ENCODE measurements around the gene CBFB.

The CBFB gene

DNA sequence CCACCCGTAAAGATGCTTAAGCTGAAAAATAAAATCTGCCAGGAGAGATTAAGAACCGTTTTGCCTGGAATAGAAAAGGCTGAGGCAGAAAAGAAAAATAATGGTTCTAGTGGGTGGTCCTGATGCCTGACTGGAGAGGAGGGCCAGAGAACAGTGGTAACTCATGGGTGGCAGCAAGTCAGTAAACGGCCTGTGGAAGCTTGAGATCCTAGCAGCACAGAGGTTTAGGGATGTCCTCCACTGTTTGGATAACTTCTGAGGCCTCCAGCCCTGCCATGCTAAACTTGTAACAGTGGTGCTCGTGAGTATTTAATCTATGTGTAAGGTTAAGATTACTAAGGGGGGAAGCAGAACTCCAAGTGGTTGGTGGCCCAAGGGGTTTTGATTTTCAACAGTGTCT is 59.6 kb downstream of the CBFB start:
- Mint-ChIP-seq H3K27ac (no peak overlapping the region), H3K4me3 (no peak overlapping the region), H3K9me3 (no peaks in the 10 kb centered on the region), H3K4me1 (ENCODE audit: low read depth) (peaks cover 14% of the 10 kb centered on the region), H3K27me3 (no peaks in the 10 kb centered on the region), H3K36me3 (ENCODE audit: low read depth) (peaks cover 30% of the 10 kb centered on the region)

GRCh38 chr16:67089101-67089500 is 60.2 kb downstream of the CBFB start:
- Mint-ChIP-seq H3K36me3 (ENCODE audit: low read depth) (peaks cover 34% of the 10 kb centered on the region), H3K9me3 (no peaks in the 10 kb centered on the region), H3K4me3 (no peak overlapping the region), H3K4me1 (ENCODE audit: low read depth) (peaks cover 14% of the 10 kb centered on the region), H3K27me3 (no peaks in the 10 kb centered on the region), H3K27ac (no peak overlapping the region)

GRCh38 chr16:67091906-67092566 is 63.1 kb downstream of the CBFB start:
- H3K36me3 Mint-ChIP-seq (ENCODE audit: low read depth) = peaks cover 23% of the 10 kb centered on the region
- no peak overlapping the region for H3K4me3 Mint-ChIP-seq

DNA sequence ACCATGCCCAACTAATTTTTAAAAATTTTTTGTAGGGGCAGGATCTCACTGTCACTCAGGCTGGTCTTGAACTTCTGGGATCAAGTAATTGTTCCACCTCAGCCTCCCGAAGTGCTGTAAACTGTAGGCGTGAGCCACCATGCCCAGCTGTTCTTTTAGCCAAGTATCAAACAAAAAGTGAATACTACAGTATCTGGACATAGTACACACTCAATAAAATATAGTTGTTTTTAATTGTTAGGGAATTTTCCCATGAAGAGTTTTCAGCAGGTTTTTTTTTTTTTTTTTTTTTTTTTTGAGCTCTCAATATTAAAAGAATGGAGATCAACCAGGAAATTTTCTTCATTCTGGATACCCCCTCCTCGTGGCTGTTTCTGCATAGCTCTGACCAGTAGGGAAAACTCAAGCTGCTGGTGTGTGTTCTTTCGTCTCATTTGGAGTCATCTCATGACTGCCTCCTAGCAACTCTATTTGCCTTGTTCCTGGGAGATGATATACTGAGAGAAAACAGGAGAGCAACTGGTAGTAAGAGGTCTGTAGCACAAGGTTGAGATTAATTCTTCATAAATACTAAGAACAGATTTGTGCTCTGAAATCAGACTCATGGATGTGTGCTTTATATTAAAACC is 64.3 kb downstream of the CBFB start:
- Mint-ChIP-seq H3K4me3 (no peak overlapping the region), H3K36me3 (ENCODE audit: low read depth) (peaks cover 17% of the 10 kb centered on the region), H3K9me3 (no peaks in the 10 kb centered on the region), H3K27ac (no peak overlapping the region), H3K4me1 (ENCODE audit: low read depth) (peaks cover 14% of the 10 kb centered on the region), H3K27me3 (no peaks in the 10 kb centered on the region)

More at GRCh38 chr16:67091906-67092566, 63.1 kb downstream of the CBFB start:
- Mint-ChIP-seq H3K27me3 (no peaks in the 10 kb centered on the region), H3K4me1 (ENCODE audit: low read depth) (peaks cover 14% of the 10 kb centered on the region), H3K27ac (peak overlapping the region; percentile 93), H3K9me3 (no peaks in the 10 kb centered on the region)

- H3K27ac Mint-ChIP-seq = no peak overlapping the region
- no peaks in the 10 kb centered on the region for H3K9me3 Mint-ChIP-seq
- peaks cover 5% of the 10 kb centered on the region for H3K4me1 Mint-ChIP-seq (ENCODE audit: low read depth)
- no peaks in the 10 kb centered on the region for H3K27me3 Mint-ChIP-seq
- H3K4me3 Mint-ChIP-seq = no peak overlapping the region
- peaks cover 19% of the 10 kb centered on the region for H3K36me3 Mint-ChIP-seq (ENCODE audit: low read depth)
Observed at GRCh38 chr16:67098599-67098998, 69.7 kb downstream of the CBFB start.

GRCh38 chr16:67100569-67101310 is 71.8 kb downstream of the CBFB start:
- no peak overlapping the region for H3K4me3 Mint-ChIP-seq
- H3K36me3 Mint-ChIP-seq (ENCODE audit: low read depth) = peaks cover 15% of the 10 kb centered on the region
- peaks cover 5% of the 10 kb centered on the region for H3K4me1 Mint-ChIP-seq (ENCODE audit: low read depth)
- H3K9me3 Mint-ChIP-seq = no peaks in the 10 kb centered on the region
- H3K27ac Mint-ChIP-seq = no peak overlapping the region
- H3K27me3 Mint-ChIP-seq = no peaks in the 10 kb centered on the region

GRCh38 chr16:67101311-67102082 is 72.5 kb downstream of the CBFB start:
- peaks cover 5% of the 10 kb centered on the region for H3K4me1 Mint-ChIP-seq (ENCODE audit: low read depth)
- no peaks in the 10 kb centered on the region for H3K27me3 Mint-ChIP-seq
- peaks cover 15% of the 10 kb centered on the region for H3K36me3 Mint-ChIP-seq (ENCODE audit: low read depth)
- no peak overlapping the region for H3K4me3 Mint-ChIP-seq
- H3K27ac Mint-ChIP-seq = no peak overlapping the region
- no peaks in the 10 kb centered on the region for H3K9me3 Mint-ChIP-seq

GRCh38 chr16:67104061-67104460 is 75.1 kb downstream of the CBFB start:
- H3K9me3 Mint-ChIP-seq = no peaks in the 10 kb centered on the region
- no peak overlapping the region for H3K27ac Mint-ChIP-seq
- no peaks in the 10 kb centered on the region for H3K27me3 Mint-ChIP-seq
- H3K4me3 Mint-ChIP-seq = no peak overlapping the region
- H3K4me1 Mint-ChIP-seq (ENCODE audit: low read depth) = peaks cover 8% of the 10 kb centered on the region
- H3K36me3 Mint-ChIP-seq (ENCODE audit: low read depth) = peaks cover 13% of the 10 kb centered on the region

DNA sequence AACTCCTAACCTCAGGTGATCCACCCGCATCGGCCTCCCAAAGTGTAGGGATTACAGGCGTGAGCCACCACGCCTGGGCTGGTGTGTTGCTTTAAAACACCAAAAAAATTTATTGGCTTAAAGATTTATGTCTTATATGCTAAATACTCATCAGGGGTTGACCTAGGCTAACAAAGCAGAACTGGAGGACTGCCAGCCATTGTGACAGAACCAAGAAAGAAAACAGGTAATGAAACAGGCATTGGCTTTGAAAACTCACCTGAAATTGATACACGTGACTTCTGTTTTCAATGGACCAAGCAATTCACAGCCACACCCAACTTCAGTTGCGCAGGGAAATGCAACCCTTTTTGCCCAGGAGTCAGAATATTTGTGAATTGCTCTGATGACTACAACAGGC is 75.9 kb downstream of the CBFB start:
- H3K27ac Mint-ChIP-seq = no peak overlapping the region
- peaks cover 15% of the 10 kb centered on the region for H3K4me1 Mint-ChIP-seq (ENCODE audit: low read depth)
- H3K36me3 Mint-ChIP-seq (ENCODE audit: low read depth) = peaks cover 7% of the 10 kb centered on the region
- H3K27me3 Mint-ChIP-seq = no peaks in the 10 kb centered on the region
- H3K9me3 Mint-ChIP-seq = no peaks in the 10 kb centered on the region
- H3K4me3 Mint-ChIP-seq = no peak overlapping the region

DNA sequence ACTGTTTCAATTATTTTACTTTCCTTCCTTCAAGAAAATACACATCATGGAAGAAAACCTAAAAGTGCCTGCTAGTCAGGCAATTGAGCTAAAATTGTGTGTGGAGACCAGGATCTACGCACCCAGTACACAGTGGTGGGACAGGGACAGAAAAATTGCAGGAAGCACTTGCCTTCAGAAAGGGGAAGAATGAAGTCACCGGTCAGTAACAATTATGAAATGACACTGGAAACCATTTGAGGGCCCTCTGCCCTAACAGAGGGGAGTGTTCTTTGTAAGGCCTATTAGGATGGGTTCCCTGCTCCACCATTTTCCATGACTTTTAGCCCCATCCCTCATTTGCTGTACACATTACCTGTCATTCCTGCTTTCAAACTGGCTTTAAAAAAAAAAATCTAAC is 76.3 kb downstream of the CBFB start:
- H3K36me3 Mint-ChIP-seq (ENCODE audit: low read depth) = peaks cover 7% of the 10 kb centered on the region

DNA sequence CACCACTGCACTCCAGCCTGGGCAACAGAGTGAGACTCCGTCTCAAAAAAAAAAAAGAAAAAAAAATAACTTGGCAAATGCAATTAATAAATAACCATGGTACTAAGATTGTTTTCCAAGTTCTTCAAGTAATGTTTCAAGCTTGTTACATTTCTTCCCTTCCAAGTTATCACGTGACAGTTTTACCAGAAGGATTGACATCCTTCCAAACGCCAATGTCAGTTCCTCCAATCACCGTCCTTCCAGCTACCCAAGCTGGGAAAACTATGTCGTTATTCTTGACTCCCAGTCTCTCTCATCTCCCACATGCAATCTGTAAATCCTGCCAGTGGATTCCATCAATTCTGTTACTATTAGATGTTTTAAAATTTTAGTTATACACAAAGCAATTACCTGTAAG is 76.9 kb downstream of the CBFB start:
- no peak overlapping the region for H3K4me3 Mint-ChIP-seq
- H3K4me1 Mint-ChIP-seq (ENCODE audit: low read depth) = peaks cover 20% of the 10 kb centered on the region
- no peaks in the 10 kb centered on the region for H3K27me3 Mint-ChIP-seq
- H3K27ac Mint-ChIP-seq = no peak overlapping the region
- no peaks in the 10 kb centered on the region for H3K9me3 Mint-ChIP-seq
- peaks cover 7% of the 10 kb centered on the region for H3K36me3 Mint-ChIP-seq (ENCODE audit: low read depth)

More for the DNA sequence above, 76.3 kb downstream of the CBFB start:
- Mint-ChIP-seq H3K4me3 (no peak overlapping the region), H3K4me1 (ENCODE audit: low read depth) (peaks cover 16% of the 10 kb centered on the region), H3K9me3 (no peaks in the 10 kb centered on the region), H3K27ac (no peak overlapping the region), H3K27me3 (no peaks in the 10 kb centered on the region)

DNA sequence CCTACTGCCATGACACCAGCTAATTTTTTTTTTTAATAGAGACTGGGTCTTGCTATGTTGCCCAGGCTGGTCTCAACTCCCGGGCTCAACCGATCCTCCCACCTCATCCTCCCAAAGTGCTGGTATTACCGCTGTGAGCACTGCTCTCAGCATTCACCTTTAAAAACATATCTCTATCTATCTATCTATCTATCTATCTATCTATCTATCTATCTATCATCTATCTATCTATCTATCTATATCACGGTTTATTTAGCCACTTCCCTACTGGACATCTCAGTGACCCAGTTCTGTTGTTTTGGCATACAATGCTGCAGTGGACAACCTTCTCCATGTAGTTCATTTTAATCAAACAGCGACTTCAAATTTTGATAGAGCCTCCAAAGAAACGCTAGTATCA is 79.5 kb downstream of the CBFB start:
- peak overlapping the region; percentile 96 for H3K4me3 Mint-ChIP-seq
- no peaks in the 10 kb centered on the region for H3K27me3 Mint-ChIP-seq
- no peak overlapping the region for H3K27ac Mint-ChIP-seq
- H3K36me3 Mint-ChIP-seq (ENCODE audit: low read depth) = no peaks in the 10 kb centered on the region
- H3K9me3 Mint-ChIP-seq = no peaks in the 10 kb centered on the region
- peaks cover 34% of the 10 kb centered on the region for H3K4me1 Mint-ChIP-seq (ENCODE audit: low read depth)

DNA sequence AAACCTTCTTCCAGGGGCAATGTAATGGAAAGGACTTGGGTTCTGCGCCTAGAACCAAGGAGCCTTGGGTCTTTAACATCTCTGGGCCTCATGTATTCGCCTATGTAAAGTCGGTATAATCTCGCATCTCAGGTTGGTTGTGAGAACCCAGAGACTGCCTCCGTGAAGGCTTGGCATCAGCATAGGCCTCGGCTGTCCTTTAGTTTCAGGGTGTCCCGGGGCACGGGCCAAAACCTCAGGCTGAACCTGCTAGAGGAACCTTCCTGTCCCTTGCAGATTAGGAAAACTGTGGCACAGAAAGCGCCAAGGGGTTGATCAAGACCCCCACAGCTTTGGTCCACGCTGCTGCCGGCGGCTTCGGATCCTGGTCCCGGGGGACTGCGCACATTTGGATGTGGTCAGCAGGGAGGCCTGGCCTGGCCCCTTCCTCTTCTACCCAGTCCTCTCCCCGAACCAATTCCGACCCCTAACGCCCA is 80.0 kb downstream of the CBFB start:
- Mint-ChIP-seq H3K36me3 (ENCODE audit: low read depth) (no peaks in the 10 kb centered on the region), H3K4me3 (peak overlapping the region; percentile 96), H3K27me3 (no peaks in the 10 kb centered on the region), H3K9me3 (no peaks in the 10 kb centered on the region), H3K27ac (no peak overlapping the region), H3K4me1 (ENCODE audit: low read depth) (peaks cover 34% of the 10 kb centered on the region)

- Mint-ChIP-seq H3K4me1 (ENCODE audit: low read depth) (peaks cover 37% of the 10 kb centered on the region), H3K4me3 (peak within 1 kb of the TSS; percentile 96)
Observed at GRCh38 chr16:67109407-67110135, 80.6 kb downstream of the CBFB start, which contains the start of gene PHAF1. TSS of gene PHAF1 (plus strand) at chr16:67109941. CDS start at chr16:67110176, 235 bp downstream.

More at GRCh38 chr16:67109407-67110135, 80.6 kb downstream of the CBFB start, which contains the start of gene PHAF1:
- Mint-ChIP-seq H3K27me3 (no peaks in the 10 kb centered on the region), H3K36me3 (ENCODE audit: low read depth) (no peaks in the 10 kb centered on the region), H3K27ac (peak within 1 kb of the TSS; percentile 86), H3K9me3 (no peaks in the 10 kb centered on the region)

Measured in stimulated activated naive CD8-positive, alpha-beta T cell treated with anti-CD3 and anti-CD28 coated beads, Interleukin-15, Interleukin-2, amounts not matched to agents 100 ng/mL and 50 ng/mL, for 24 hours (primary cell).